NB4 (cell line): ENCODE results near the gene INF2.

Source experiments
- DNase-seq: peaks from one replicate; pipeline ENCODE4 v3.0.0; 2010; ENCODE audit warnings: low read depth
- H3K4me3 ChIP-seq: one replicate; pipeline ENCODE4 v1.5.1; 2011; ENCODE audit warnings: mild to moderate bottlenecking, low read depth, low read length, moderate library complexity
- MYC ChIP-seq: IDR thresholded peaks from 2 replicates; pipeline ENCODE4 v1.6.1; 2011; ENCODE audit warnings: low read depth, low read length
- POLR2A ChIP-seq: IDR thresholded peaks from 2 replicates; pipeline ENCODE4 v1.6.1; 2011; ENCODE audit warnings: mild to moderate bottlenecking; ENCODE audit not compliant: insufficient read length; ENCODE audit errors: extremely low read depth
- TF ChIP-seq, protein P1 (sequence below): IDR thresholded peaks from one replicate; pipeline ENCODE4 v1.5.1; 2012; ENCODE audit warnings: low read depth, low read length
- TF ChIP-seq, protein P2 (sequence below): IDR thresholded peaks from 2 replicates; pipeline ENCODE4 v1.6.1; 2011; ENCODE audit warnings: low read depth, low read length

The INF2 gene

DNA sequence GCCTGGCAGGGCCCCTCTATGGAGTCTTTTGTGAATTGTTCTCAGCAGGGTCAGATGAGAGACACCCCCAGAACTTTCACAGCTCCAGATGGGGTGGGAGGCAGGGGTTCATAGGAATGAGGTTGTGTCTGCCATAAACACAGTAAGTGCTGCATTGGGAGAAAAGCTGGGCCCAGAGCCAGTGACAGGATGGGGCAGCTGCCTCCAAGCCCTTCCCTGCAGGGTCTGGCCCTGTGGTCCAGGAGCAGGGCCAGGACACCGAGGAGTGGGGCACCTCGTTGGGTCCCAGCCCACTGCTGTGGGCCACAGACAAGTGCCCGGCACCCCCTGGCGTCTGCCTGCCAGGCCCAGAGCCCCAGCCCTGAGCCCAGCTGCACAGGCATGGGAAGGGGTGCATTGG, 13.3 kb downstream of the INF2 start:
- DNase-seq: no peak
- H3K4me3 ChIP-seq: no peak overlapping the region
- TF ChIP-seq MYC (no peak), POLR2A (no peak)
- TF ChIP-seq, protein P1, sequence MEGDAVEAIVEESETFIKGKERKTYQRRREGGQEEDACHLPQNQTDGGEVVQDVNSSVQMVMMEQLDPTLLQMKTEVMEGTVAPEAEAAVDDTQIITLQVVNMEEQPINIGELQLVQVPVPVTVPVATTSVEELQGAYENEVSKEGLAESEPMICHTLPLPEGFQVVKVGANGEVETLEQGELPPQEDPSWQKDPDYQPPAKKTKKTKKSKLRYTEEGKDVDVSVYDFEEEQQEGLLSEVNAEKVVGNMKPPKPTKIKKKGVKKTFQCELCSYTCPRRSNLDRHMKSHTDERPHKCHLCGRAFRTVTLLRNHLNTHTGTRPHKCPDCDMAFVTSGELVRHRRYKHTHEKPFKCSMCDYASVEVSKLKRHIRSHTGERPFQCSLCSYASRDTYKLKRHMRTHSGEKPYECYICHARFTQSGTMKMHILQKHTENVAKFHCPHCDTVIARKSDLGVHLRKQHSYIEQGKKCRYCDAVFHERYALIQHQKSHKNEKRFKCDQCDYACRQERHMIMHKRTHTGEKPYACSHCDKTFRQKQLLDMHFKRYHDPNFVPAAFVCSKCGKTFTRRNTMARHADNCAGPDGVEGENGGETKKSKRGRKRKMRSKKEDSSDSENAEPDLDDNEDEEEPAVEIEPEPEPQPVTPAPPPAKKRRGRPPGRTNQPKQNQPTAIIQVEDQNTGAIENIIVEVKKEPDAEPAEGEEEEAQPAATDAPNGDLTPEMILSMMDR: no peak
- TF ChIP-seq, protein P2, sequence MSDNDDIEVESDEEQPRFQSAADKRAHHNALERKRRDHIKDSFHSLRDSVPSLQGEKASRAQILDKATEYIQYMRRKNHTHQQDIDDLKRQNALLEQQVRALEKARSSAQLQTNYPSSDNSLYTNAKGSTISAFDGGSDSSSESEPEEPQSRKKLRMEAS: no peak

DNA sequence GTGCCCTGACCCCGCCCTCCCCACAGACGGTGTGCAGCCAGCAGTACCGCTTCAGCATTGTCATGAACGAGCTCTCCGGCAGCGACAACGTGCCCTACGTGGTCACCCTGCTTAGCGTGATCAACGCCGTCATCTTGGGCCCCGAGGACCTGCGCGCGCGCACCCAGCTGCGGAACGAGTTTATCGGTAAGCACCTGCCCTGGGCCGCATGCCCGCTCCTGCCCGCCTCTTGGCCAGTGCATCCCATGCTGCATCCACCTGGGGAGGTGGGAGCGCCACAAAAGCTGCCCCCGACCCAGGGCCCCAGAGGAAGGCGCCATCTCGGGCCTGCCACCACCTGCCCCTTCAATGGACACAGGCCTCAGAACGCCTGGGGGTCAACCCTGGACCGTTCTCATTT, 13.9 kb downstream of the INF2 start:
- TF ChIP-seq, protein P2: no peak
- TF ChIP-seq MYC (no peak), POLR2A (no peak)
- TF ChIP-seq, protein P1: no peak
- no peak for DNase-seq
- H3K4me3 ChIP-seq: no peak overlapping the region

DNA sequence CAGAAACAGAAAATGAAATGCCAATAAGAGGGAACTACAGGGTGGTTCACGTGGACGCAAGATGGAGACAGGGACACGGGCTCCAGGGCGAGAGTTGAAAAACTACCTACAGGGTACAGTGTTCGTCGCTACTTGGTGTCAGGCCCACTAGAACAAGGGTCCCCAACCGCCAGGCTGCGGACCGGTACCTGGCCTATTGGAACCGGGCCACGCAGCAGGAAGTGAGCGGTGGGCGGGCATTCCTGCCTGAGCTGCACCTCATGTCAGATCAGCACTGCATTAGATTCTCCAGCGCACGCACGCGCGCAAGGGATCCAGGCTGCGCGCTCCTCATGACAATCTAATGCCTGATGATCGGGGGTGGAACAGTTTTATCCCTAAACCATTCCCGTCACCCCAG, 14.8 kb downstream of the INF2 start:
- TF ChIP-seq MYC (no peak), POLR2A (no peak)
- TF ChIP-seq, protein P2: no peak
- TF ChIP-seq, protein P1: no peak
- DNase-seq: no peak
- no peak overlapping the region for H3K4me3 ChIP-seq

DNA sequence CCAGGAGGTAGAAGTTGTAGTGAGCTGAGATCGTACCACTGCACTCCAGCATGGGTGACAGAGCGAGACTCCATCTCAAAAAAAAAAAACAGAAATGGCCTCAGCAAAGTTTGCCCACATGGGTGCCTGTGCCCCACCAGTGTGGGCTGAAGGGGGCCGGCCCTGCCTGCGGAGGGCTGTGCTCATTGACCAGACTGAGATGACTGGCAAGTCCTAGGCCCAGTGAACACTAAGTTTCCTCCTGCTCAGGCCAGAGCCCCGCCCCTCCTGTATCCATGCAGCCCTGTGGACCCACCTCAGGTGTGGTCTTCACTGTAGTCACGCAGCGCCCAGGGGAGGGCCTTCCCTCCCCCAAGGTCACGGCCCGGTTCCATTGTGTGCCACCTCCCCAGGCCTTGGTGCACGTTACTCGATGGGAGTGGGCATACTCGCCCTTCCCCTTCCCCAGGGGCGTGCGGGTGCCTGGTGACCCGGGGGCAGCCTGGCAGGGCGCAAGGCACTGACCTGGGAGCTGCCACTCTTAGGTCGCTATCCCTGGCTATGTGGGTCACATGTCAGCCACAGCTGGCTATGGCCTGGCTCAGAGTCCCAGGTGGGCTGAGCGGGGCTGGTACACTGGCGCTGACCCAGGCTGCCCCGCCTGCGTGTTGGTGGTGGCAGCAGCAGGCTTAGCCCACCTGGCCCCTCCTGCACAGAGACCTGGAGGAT, 16.1 kb downstream of the INF2 start:
- no peak for TF ChIP-seq MYC
- TF ChIP-seq, protein P1: no peak
- no peak overlapping the region for H3K4me3 ChIP-seq
- DNase-seq: no peak

DNA sequence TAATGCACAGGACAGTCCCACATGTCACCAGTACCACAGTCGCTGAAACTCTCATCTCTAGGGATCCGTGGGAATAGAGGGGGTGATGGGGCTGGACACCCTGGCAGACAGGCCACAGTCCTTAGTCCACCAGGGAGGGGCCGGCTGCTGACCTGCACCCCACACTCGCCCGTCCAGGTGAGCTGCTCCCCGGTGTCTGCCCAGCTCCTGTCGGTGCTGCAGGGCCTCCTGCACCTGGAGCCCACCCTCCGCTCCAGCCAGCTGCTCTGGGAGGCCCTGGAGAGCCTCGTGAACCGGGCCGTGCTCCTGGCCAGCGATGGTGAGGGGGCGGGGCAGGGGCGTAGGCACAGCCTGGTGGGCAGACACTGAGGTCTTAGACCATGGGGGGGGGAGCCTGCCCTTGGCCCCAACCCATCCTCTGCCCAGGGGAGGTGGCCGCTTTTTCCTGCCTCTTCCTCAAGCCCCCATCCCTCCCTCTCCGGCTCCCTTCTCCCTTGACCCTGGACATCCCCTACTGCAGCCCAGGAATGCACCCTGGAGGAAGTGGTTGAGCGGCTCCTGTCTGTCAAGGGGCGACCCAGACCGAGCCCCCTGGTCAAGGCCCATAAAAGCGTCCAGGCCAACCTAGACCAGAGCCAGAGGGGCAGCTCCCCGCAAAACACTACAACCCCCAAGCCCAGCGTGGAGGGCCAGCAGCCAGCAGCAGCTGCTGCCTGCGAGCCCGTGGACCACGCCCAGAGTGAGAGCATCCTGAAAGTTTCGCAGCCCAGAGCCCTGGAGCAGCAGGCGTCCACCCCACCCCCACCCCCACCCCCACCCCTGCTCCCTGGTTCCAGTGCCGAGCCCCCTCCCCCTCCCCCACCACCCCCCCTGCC, 17.6 kb downstream of the INF2 start:
- TF ChIP-seq POLR2A: no peak
- no peak for TF ChIP-seq MYC
- TF ChIP-seq, protein P2: no peak
- TF ChIP-seq, protein P1: no peak
- H3K4me3 ChIP-seq: no peak overlapping the region
- no peak for DNase-seq
